Progenitor cell of endocrine pancreas (in vitro differentiated cells): Measurements from ENCODE around the gene SND1. TPM values are rescaled to one million over a fixed set of nuclear protein-coding genes. Genes with fewer than 3 reads are reported as not detected.

ENCODE experiments used
- DNase-seq: peaks from one replicate; pipeline ENCODE4 v3.0.0; 2021; ENCODE audit warnings: low spot score; ENCODE audit not compliant: unreplicated experiment
- H3K27ac Mint-ChIP-seq: 2 replicates; pipeline ENCODE4 v1.8.0; 2021; ENCODE audit warnings: mild to moderate bottlenecking, moderate library complexity, mixed read lengths
- H3K27me3 Mint-ChIP-seq: 2 replicates; pipeline ENCODE4 v1.8.0; 2021; ENCODE audit warnings: mixed read lengths
- H3K36me3 Mint-ChIP-seq: 2 replicates; pipeline ENCODE4 v1.8.0; 2022; ENCODE audit warnings: mixed read lengths; ENCODE audit not compliant: insufficient read depth
- H3K4me1 Mint-ChIP-seq: 2 replicates; pipeline ENCODE4 v1.8.0; 2021; ENCODE audit warnings: low read depth, mixed read lengths
- H3K4me3 Mint-ChIP-seq: 2 replicates; pipeline ENCODE4 v1.8.0; 2021; ENCODE audit warnings: low read depth, mild to moderate bottlenecking, moderate library complexity, mixed read lengths
- H3K9me3 Mint-ChIP-seq: 2 replicates; pipeline ENCODE4 v1.8.0; 2021; ENCODE audit warnings: low read depth, mixed read lengths
- total RNA-seq: library from RNA; stranded (reverse); gene quantifications from 2 replicates; pipeline ENCODE4 v1.2.1, GENCODE V29; 2021
- TF ChIP-seq, protein P1 (sequence below): fragments of 200-600 bp; sonication (generic); IDR thresholded peaks from one replicate; pipeline ENCODE4 v1.5.0; 2021; ENCODE audit warnings: antibody characterized with exemption, mild to moderate bottlenecking; ENCODE audit not compliant: unreplicated experiment

Gene SND1
- total RNA-seq, 1 donor from 2014 or later, result 213 TPM

DNA sequence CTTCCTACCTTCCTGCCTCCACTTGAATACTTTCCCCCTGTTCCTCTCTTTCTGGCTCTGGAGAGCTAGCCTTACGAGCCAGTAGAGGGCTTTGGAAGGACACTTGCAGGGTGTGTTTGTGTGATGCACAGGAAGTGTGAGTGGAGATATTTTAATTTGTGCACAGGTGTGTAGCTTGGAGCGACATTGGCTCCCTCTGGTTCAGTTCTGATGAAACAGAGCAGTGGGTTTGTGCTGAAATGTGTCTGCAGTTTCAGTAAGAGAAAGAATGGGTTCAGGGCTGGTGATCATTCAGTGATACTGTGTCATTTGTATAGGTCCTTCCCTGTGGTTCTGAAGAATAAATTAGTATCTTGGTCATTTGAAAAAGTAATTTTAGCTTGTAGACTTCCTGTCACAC lies 86.9 kb downstream of the SND1 start:
- Mint-ChIP-seq H3K36me3 (peaks cover 4% of the 10 kb centered on the region), H3K27ac (no peak overlapping the region), H3K27me3 (no peaks in the 10 kb centered on the region), H3K4me3 (no peak overlapping the region), H3K9me3 (no peaks in the 10 kb centered on the region), H3K4me1 (peaks cover 3% of the 10 kb centered on the region)
- TF ChIP-seq, protein P1, sequence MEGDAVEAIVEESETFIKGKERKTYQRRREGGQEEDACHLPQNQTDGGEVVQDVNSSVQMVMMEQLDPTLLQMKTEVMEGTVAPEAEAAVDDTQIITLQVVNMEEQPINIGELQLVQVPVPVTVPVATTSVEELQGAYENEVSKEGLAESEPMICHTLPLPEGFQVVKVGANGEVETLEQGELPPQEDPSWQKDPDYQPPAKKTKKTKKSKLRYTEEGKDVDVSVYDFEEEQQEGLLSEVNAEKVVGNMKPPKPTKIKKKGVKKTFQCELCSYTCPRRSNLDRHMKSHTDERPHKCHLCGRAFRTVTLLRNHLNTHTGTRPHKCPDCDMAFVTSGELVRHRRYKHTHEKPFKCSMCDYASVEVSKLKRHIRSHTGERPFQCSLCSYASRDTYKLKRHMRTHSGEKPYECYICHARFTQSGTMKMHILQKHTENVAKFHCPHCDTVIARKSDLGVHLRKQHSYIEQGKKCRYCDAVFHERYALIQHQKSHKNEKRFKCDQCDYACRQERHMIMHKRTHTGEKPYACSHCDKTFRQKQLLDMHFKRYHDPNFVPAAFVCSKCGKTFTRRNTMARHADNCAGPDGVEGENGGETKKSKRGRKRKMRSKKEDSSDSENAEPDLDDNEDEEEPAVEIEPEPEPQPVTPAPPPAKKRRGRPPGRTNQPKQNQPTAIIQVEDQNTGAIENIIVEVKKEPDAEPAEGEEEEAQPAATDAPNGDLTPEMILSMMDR, result no peak
- no peak for DNase-seq

DNA sequence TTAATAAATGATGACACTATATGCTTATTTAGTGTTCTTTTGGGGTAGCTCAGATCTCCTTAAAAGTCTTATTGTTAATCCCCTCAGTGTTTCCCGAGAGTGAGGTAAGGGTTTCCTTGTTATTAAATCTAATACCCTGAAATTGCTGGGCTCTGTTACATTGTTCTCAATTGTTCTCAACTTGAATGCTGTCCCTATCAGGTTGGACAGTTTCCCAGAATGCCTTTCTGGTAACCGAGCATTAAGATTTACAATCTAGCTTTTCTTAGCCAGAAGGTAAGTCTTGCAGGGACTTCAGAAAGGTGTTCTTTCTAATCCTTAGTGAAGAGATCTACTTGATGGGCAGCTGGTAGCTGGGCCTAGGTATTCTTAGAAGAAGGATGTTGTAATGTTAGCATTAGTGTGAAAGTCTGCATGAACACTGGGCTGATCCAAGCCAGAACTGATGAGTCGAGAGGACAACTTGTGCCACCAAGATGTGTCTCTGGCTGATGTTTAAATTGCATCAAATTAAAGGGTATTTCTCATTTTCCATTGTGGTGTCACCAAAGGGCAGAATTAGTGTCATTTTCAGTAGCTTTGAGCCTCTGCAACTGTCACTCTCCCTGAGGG lies 89.9 kb downstream of the SND1 start:
- H3K36me3 Mint-ChIP-seq, result peaks cover 4% of the 10 kb centered on the region
- no peak overlapping the region for H3K4me3 Mint-ChIP-seq
- peaks cover 5% of the 10 kb centered on the region for H3K4me1 Mint-ChIP-seq
- H3K9me3 Mint-ChIP-seq, result no peaks in the 10 kb centered on the region
- TF ChIP-seq, protein P1, result no peak
- H3K27me3 Mint-ChIP-seq, result no peaks in the 10 kb centered on the region
- H3K27ac Mint-ChIP-seq, result no peak overlapping the region
- no peak for DNase-seq

DNA sequence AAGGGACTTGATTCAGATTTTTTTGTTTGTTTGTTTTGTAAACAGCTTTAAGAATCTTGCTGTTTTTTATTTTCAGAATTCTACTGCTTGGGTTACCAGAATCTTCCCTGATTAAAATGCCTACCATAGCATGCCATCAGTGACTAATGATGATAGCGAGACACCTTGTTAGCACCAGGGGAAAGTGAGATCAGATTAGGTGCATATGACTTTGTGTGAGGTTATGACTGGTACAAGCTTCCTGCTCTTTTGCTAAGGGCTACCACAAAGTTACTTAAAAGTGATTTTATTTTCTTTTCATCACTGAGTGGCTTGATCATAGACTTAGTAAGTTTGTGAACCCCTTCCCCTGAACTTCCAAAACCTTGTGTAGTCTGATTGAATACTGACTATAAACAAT lies 93.5 kb downstream of the SND1 start:
- Mint-ChIP-seq H3K4me3 (no peak overlapping the region), H3K36me3 (peaks cover 6% of the 10 kb centered on the region), H3K9me3 (no peaks in the 10 kb centered on the region), H3K27me3 (no peaks in the 10 kb centered on the region), H3K4me1 (peaks cover 5% of the 10 kb centered on the region), H3K27ac (no peak overlapping the region)
- DNase-seq, result no peak
- TF ChIP-seq, protein P1, result no peak

DNA sequence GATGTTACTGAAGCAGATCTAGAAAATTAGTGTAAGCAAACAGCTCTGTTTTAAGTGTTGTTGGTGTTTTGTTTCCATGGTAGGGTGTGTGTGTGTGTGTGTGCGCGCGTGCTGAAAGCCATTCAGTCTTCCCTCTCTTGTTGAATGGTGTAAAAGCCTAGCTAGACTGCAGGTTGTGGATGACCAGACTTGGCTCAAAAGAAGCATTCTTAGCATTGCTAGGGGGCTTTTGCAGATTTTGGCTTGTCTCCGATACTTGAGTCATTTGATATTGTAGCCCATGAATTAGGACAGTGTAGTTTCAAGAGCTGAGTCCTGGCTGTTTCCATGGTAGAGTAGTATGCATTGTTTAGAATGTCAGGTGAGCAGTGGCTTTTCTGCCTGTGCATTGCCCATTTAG lies 99.1 kb downstream of the SND1 start:
- peaks cover 16% of the 10 kb centered on the region for H3K4me1 Mint-ChIP-seq
- DNase-seq, result no peak

DNA sequence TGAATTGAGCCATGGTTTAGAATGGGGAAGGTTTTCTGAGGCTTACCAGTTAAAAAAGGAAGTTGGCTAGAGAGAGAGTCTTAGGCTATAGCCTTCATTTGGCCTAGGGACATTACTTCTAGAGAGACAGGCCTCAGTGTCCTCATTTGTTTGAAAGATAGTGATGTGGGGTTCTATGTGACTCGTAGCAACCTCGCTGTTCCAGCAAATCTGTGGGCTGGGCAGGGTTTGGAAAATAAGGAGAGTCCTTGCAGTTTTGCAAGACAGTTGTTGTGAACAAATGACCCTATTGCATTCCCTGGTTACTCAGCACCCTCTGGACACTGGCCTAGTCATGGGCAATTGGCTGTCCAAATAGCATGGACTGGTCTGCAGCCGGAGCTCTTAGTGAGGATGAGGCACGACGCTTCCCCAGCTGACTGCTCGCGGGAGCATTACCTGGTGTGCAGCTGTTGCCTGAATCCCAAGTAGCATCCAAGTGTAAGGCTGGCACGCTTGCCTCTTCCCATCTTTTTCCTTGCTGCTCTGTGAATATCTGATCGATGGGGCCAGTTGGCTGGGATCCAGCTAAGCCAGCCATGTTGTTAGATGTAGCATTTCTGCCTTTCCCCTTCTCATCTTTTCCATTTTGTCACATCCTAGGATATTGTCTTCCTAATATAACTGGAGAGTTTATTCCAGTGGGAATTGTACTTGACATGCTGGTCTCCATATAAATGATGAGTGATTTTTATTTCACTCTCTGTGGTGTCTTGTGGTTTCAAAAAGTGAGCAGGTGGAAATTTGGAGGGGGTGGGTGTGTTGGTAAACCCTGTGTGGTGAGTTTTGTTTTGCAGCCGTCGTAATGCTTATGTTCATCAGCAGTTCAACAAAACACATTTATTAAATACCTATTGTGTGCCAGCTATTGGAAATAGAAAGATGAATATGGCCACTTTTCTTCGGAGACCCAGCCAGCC lies 99.8 kb downstream of the SND1 start:
- H3K4me1 Mint-ChIP-seq, result peaks cover 21% of the 10 kb centered on the region
- no peak for DNase-seq
- H3K27me3 Mint-ChIP-seq, result no peaks in the 10 kb centered on the region
- no peak overlapping the region for H3K27ac Mint-ChIP-seq
- H3K36me3 Mint-ChIP-seq, result peaks cover 6% of the 10 kb centered on the region
- no peak overlapping the region for H3K4me3 Mint-ChIP-seq
- H3K9me3 Mint-ChIP-seq, result no peaks in the 10 kb centered on the region
- TF ChIP-seq, protein P1, result no peak

More for the DNA sequence above, 99.1 kb downstream of the SND1 start:
- H3K27me3 Mint-ChIP-seq, result no peaks in the 10 kb centered on the region
- H3K27ac Mint-ChIP-seq, result peak overlapping the region; percentile 18
- H3K36me3 Mint-ChIP-seq, result peaks cover 6% of the 10 kb centered on the region
- TF ChIP-seq, protein P1, result no peak
- no peak overlapping the region for H3K4me3 Mint-ChIP-seq
- no peaks in the 10 kb centered on the region for H3K9me3 Mint-ChIP-seq
